PC-9 (cell line): ENCODE results near the gene TPM3. TPM values are rescaled to one million over a fixed set of nuclear protein-coding genes. Genes with fewer than 3 reads are reported as not detected.

Experiments
- BruUV-seq: library from RNA; stranded (reverse); fragments of 400-500 nt; replicated peaks from 2 replicates; lab custom pipeline; 2021; lab: Mats Ljungman, UMichigan
- CTCF ChIA-PET: fragments of 300-600 bp; sonication (Branson Sonifier 250); formaldehyde crosslinking; loops from one replicate; lab custom pipeline; 2022; ENCODE audit warnings: antibody characterized with exemption; lab: Charles Lee
- POLR2A ChIA-PET: fragments of 300-600 bp; sonication (Branson Sonifier 250); formaldehyde crosslinking; loops from one replicate; lab custom pipeline; 2022; ENCODE audit warnings: antibody characterized with exemption; ENCODE audit not compliant: unreplicated experiment; lab: Charles Lee
- DNase-seq, 2 experiments: peaks; one replicate each; pipeline versions ENCODE4 v3.0.0 to v3.0.0-alpha.2; 2015 to 2022; ENCODE audit warnings: mixed read lengths in 1 of 2
- H2AFZ ChIP-seq: fragments of 200-600 bp; sonication (generic); 2 replicates; pipeline ENCODE4 v1.8.1; 2017; ENCODE audit warnings: antibody characterized with exemption
- H3F3A ChIP-seq: fragments of 200-600 bp; sonication (generic); 2 replicates; pipeline ENCODE4 v1.8.1; 2017; ENCODE audit warnings: antibody characterized with exemption, mild to moderate bottlenecking, low read depth; ENCODE audit not compliant: insufficient read depth
- H3K27ac ChIP-seq: fragments of 200-600 bp; sonication (generic); 2 replicates; pipeline ENCODE4 v1.6.1; 2016; ENCODE audit warnings: mixed run types
- H3K27me3 ChIP-seq: fragments of 200-600 bp; sonication (generic); 2 replicates; pipeline ENCODE4 v1.6.1; 2016; ENCODE audit warnings: low read depth, mixed run types; ENCODE audit not compliant: insufficient read depth
- H3K36me3 ChIP-seq: fragments of 200-600 bp; sonication (generic); 2 replicates; pipeline ENCODE4 v1.6.1; 2016; ENCODE audit warnings: low read depth, mixed run types
- H3K4me1 ChIP-seq: fragments of 200-600 bp; sonication (generic); replicated peaks from 2 replicates; pipeline ENCODE4 v1.6.1; 2016; ENCODE audit warnings: mixed run types; ENCODE audit not compliant: insufficient read depth
- H3K4me2 ChIP-seq: fragments of 200-600 bp; sonication (generic); 2 replicates; pipeline ENCODE4 v1.6.1; 2017; ENCODE audit warnings: mixed run types
- H3K4me3 ChIP-seq: fragments of 200-600 bp; sonication (generic); 2 replicates; pipeline ENCODE4 v1.6.1; 2016; ENCODE audit warnings: mixed run types
- H3K79me2 ChIP-seq: fragments of 200-600 bp; sonication (generic); 2 replicates; pipeline ENCODE4 v1.6.1; 2017; ENCODE audit warnings: low read depth, mixed run types
- H3K9me2 ChIP-seq: fragments of 200-600 bp; sonication (generic); 2 replicates; pipeline ENCODE4 v1.8.1; 2017; ENCODE audit warnings: mild to moderate bottlenecking; ENCODE audit not compliant: insufficient read depth
- H3K9me3 ChIP-seq: fragments of 200-600 bp; sonication (generic); 2 replicates; pipeline ENCODE4 v1.8.1; 2016; ENCODE audit warnings: low read depth; ENCODE audit not compliant: insufficient read depth
- H4K20me1 ChIP-seq: fragments of 200-600 bp; sonication (generic); 2 replicates; pipeline ENCODE4 v1.8.1; 2017; ENCODE audit not compliant: insufficient read depth
- CTCF ChIP-seq: fragments of 200-600 bp; sonication (generic); conservative IDR thresholded peaks from 2 replicates; pipeline ENCODE4 v1.6.1; 2017; ENCODE audit warnings: mixed run types, antibody characterized with exemption, mild to moderate bottlenecking, moderate library complexity
- EZH2 ChIP-seq: fragments of 200-600 bp; sonication (generic); IDR thresholded peaks from 2 replicates; pipeline ENCODE4 v1.8.0; 2017; ENCODE audit warnings: antibody characterized with exemption, low read depth
- intact Hi-C: fragments of 100-400 bp; cut with micrococcal nuclease; formaldehyde crosslinking; loops from one replicate; pipeline ENCODE4 v1.10.0; 2022; ENCODE audit not compliant: unreplicated experiment
- total RNA-seq: library from RNA; stranded (reverse); gene quantifications from 2 replicates; pipeline ENCODE4 v1.2.3, GENCODE V29; 2021

Gene TPM3
- total RNA-seq, 1 experiment from 2014 or later = 491 TPM

- H3K27ac ChIP-seq = no peak overlapping the region
- CTCF ChIA-PET = no interaction called here
- H2AFZ ChIP-seq = no peak overlapping the region
- H4K20me1 ChIP-seq = peaks cover 39% of the 10 kb centered on the region
- DNase-seq = no peak
- peaks cover 71% of the 10 kb centered on the region for H3K36me3 ChIP-seq
- POLR2A ChIA-PET = interaction anchor here (0.6 to 0.7 kb wide), 2 partner anchors 202 to 441 kb away, joined by 6 to 7 read pairs; no protein-coding TSS in a partner anchor
- no TSS peak for BruUV-seq
- intact Hi-C loops = no loop called here
- H3K79me2 ChIP-seq = peaks cover 25% of the 10 kb centered on the region
- H3K9me2 ChIP-seq = no peaks in the 10 kb centered on the region
- H3K4me3 ChIP-seq = no peak overlapping the region
- H3K4me2 ChIP-seq = no peak overlapping the region
- no peak for TF ChIP-seq EZH2
- no peak for TF ChIP-seq CTCF
- H3K9me3 ChIP-seq = no peaks in the 10 kb centered on the region
- H3F3A ChIP-seq = peaks cover 22% of the 10 kb centered on the region; the same call in 1 of the 2 replicates
- H3K4me1 ChIP-seq = no peaks in the 10 kb centered on the region
- H3K27me3 ChIP-seq = no peaks in the 10 kb centered on the region
Observed at GRCh38 chr1:154171223-154171583, 20.7 kb downstream of the TPM3 start.

GRCh38 chr1:154170547-154171222, 21.2 kb downstream of the TPM3 start:
- ChIA-PET CTCF (no interaction called here), POLR2A (interaction anchor here (0.6 to 0.7 kb wide), 2 partner anchors 202 to 441 kb away, joined by 6 to 7 read pairs; no protein-coding TSS in a partner anchor)
- H3F3A ChIP-seq = peaks cover 22% of the 10 kb centered on the region; the same call in 1 of the 2 replicates
- H3K4me3 ChIP-seq = no peak overlapping the region
- TF ChIP-seq CTCF = no peak
- no peak for TF ChIP-seq EZH2
- H3K4me2 ChIP-seq = no peak overlapping the region
- H2AFZ ChIP-seq = no peak overlapping the region
- no peak overlapping the region for H3K27ac ChIP-seq
- no peaks in the 10 kb centered on the region for H3K9me2 ChIP-seq
- H3K9me3 ChIP-seq = no peaks in the 10 kb centered on the region
- peaks cover 74% of the 10 kb centered on the region for H3K36me3 ChIP-seq
- peaks cover 20% of the 10 kb centered on the region for H3K79me2 ChIP-seq
- BruUV-seq = no TSS peak
- no peaks in the 10 kb centered on the region for H3K27me3 ChIP-seq
- no peak for DNase-seq
- H3K4me1 ChIP-seq = no peaks in the 10 kb centered on the region
- H4K20me1 ChIP-seq = peaks cover 33% of the 10 kb centered on the region
- intact Hi-C loops = no loop called here

GRCh38 chr1:154167461-154167860, 24.4 kb downstream of the TPM3 start:
- no peak overlapping the region for H3K4me2 ChIP-seq
- H4K20me1 ChIP-seq = peaks cover 11% of the 10 kb centered on the region
- ChIA-PET CTCF (no interaction called here), POLR2A (interaction anchor here (0.6 kb wide), 1 partner anchor 204 kb away, joined by 15 read pairs; the partner anchor contains the start of gene SLC39A1)
- no peaks in the 10 kb centered on the region for H3K9me2 ChIP-seq
- H3F3A ChIP-seq = peaks cover 22% of the 10 kb centered on the region; the same call in 1 of the 2 replicates
- H3K36me3 ChIP-seq = peaks cover 81% of the 10 kb centered on the region
- H3K79me2 ChIP-seq = no peaks in the 10 kb centered on the region; the same call in none of the 2 replicates
- TF ChIP-seq EZH2 = no peak
- TF ChIP-seq CTCF = no peak
- DNase-seq = no peak
- intact Hi-C loops = no loop called here
- H3K9me3 ChIP-seq = no peaks in the 10 kb centered on the region
- no peaks in the 10 kb centered on the region for H3K27me3 ChIP-seq
- H3K27ac ChIP-seq = no peak overlapping the region
- H3K4me1 ChIP-seq = no peaks in the 10 kb centered on the region
- no peak overlapping the region for H3K4me3 ChIP-seq
- H2AFZ ChIP-seq = no peak overlapping the region
- no TSS peak for BruUV-seq
